Fibroblast of peridontal ligament (primary cell): ENCODE data around the gene PDE4B.

Experiments used
- DNase-seq: peaks from one replicate; pipeline ENCODE4 v3.0.0-alpha.2; 2010; ENCODE audit errors: extremely low read depth

PDE4B gene

DNA sequence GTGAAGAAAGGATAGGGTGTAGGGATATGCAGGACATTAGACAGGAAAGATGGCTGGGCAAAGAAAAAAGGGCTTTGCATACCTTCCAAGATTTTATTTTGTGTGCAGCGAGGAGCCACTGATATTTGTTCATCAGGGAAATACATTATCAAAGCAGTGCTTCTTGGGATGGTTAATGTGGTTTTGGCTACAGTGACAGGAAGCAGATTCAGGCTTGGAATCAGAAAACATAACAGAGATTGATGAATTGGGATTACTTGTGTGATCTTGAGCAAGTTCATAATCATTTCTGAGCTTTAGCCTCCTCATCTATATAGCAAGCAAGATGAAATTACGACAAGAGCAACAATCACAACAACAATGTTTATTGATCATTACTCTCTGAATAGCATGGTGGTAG lies 492.1 kb downstream of the PDE4B start:
- no peak for DNase-seq

DNA sequence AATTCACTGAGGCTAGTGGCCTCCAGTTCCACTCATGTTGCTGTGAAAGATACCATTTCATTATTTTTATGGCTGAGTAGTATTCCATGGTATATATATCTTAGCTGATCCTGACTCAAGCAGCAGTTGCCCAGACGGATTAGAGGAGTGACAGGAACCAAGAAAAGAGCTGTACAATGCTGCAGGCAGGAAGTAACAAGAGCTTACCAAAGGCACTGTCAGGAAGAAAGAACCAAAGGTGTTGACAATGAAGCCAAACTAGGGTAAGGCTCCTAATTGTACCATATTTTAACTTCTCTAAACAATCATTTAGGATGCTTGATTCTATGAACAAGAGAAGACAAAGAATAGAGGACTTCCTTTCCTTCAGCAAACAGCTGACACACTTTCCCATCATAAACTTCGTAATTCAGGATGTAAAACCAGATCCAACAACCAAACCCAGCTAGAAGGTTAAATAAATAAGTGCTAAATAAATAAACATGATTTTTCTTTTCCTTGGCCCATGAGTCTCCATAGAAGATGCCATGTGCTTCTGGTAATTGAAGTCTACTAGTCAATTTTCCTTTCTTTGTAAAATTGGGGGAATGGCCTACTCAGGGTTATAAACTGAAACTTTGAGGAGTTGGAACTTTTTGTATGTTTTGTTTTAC lies 493.0 kb downstream of the PDE4B start:
- no peak for DNase-seq

DNA sequence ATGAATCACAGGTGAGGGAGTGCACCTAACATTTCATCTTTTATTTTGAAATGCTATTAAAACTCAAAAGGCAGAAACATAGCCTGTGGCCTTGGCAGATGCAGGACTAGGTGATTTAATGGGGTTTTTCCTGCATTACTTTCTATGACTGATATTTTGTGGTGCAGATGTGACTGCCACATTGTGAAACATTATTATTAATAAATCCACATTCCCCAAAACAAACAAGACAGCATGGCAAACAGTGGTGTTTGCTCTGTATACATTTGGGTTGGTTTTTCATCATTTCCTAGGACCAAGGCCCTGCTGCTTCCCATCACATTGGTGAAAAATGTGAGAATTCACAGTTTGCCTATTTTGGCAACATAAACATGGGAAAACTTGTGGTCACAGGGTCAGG lies 493.6 kb downstream of the PDE4B start:
- DNase-seq: no peak

DNA sequence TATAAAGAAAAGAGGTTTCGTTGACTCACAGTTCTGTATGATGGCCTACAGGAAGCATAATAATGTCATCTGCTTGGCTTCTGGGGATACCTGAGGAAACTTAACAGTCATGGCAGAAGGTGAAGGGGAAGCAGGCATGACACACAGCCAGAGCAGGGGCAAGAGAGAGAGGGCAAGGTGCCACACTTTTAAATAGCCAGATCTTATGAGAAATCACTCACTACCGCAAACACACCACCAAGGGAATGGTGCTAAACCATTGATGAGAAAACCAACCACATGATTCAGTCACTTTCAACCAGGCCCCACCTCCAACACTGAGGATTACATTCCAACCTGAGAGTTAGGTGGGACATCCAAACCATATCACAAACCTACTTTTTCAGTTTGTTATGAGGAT lies 495.4 kb downstream of the PDE4B start:
- DNase-seq: no peak

DNA sequence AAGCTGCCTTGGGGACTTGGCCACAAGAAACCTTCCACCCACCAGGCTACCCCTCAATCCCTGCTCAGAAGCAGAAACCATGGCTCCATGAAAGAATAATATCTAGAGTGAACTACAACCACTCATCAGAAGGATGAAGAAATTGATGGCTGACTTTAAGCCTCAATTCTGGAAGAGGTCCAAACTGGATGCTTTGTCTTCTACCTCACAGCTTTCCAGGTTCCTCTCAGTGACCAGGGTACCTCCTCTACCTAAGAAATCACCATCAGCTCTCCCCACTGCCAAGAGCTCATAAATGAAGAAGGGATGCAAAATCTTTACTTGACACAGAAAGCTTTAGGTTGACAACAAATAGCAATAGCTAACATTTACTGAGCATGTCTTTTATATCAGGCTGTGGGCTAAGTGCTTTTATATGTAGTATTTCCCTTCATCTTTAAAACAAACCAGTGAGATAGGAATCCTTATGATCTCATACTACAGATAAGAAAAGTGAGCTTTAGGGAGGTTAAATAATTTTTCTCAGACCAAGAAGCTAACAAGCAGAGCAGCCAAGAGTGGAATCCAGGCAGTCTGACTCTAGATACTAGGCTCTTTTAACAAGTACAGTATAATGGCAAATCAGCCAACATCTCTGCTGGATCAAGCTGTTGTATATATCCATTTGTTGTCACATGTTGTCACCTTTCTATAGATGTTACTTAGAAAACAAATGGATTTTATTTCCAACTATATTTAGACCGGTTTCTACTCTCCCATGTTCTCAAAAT lies 498.3 kb downstream of the PDE4B start:
- no peak for DNase-seq

DNA sequence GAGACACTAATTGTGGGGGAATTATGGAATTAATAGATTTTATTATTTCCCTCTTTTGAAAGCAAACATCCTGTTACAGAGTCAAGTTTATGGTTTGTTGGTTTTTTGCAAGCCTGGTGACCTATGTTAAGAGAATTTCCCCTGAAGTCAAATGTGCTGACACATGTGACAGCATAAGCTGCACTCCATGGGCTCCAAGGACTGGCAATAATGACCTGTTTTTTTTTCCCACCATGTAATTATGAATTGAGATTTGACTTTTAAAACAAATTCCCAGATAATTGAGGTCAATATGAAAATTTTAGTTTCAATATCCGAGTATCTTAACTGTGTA lies 498.8 kb downstream of the PDE4B start:
- no peak for DNase-seq

DNA sequence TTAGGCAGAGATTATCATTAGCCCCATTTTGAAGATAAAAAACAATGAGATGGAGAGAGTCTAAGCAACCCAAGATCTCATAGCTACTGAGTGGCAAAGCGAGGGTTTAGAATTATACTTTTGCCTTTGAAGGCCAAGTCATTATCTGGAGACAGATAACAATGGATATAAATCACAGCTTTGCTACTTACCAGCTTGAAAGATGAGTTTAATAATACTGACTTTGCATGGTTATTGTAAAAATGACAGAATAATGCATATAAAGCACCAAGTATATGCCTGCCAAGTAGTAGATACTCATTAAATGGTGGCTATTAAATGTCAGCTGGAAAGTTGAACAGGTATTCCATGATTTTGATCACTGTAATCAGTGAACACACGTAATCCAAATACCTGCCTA lies 499.6 kb downstream of the PDE4B start:
- DNase-seq: no peak

DNA sequence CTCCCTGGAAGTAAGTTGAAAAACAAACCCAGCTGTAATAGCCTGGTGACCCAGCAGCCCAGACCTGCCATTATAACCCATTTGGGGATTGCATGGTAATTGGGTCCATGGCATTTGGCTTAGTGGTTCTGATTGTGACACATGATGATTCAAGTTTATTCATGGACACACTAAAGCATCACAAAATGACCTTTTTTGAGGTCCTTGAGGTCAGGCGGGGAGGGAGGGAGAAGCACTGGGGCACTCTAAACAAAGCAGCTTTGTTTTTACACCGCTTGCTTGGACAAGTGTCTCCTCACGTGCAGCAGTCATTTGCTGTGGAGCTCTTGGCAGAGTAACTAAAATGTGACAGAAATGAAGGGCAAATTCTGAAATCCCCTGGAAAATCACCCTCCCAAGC lies 500.2 kb downstream of the PDE4B start:
- DNase-seq: no peak

DNA sequence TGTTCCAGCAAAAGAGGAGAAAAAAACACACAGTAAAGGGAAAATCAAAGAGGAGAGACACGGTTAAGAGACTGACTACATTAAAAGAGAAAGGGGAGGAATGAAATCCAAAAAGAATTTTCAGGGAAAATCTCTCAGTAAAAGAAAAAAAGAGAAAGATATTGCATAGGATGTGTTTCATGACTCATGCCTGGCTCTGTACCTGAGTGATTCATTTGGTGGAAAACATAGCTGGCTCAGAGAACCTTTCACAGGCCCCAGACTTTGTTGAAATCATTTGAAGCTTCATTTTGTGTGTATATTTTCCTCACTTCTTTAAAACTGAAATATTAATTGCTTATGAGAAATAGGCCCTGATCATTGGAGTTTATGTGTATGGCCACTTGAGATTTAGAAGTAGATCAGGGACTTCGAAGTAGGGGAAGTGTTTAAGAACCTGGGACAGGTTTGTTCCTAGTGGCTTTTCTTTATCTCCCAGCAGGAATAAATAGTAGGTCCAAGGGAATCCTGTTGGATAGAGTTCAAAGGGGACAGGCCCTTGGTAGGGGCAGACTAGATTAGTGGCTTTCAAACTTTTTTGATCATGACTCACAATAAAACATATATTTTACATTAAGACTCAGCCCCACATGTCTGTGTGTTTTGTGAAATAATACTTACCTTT lies 502.1 kb downstream of the PDE4B start:
- peak; percentile 65 for DNase-seq

DNA sequence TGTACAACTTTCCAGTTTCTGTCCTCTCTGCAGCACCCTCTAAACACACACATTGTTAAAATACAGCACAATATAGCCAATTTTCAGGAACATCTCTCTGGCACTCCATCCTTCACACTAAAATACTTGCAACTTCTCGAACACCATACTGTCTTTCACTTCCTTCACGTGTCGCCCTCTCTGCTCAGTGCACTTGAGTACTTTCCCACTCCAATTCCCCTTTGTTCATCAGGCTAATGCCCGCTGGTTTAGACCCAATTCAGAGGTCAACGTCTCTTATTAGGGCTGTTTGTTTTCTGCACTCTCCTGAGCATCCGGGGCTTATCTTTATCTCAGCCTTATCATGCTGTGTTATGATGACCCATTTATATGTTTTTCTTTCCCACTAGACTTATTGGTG lies 503.1 kb downstream of the PDE4B start:
- no peak for DNase-seq

DNA sequence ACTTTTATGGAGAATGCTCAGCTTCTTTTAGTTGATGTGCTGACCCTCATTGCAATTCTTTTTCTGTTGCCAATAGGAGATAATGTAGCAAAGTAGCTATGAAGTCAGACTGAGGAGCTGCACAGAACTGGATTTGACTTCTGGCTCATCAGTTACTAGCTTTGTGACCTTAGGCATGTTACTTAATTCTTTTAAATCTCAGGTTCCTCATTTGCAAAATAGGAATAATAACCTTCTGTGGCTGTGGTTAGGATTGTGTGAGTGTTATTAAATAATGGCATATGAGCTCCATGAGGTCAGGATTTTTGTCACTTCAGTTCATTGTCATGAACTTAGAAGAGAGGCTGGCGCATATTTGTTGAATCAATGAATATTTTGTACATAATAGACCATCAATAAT lies 503.7 kb downstream of the PDE4B start:
- no peak for DNase-seq

DNA sequence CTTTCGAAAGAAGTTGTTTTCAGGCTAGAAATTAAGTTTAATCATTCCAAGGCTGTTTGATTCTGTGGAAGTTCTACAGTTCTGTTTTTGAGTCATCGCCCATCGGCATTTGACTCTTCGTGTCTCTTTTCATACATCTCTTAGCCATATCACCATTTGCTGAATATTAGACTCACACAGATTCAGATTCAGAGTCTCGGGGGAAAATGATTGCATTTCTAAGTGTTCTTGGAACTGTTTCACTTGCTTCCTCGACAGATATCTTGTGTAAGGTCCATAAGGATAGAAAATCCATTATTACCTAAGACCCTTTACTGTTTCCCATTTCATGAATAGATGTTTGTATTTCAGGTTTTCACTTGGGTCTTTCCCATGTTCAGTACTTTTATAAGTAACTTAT lies 504.3 kb downstream of the PDE4B start:
- DNase-seq: peak; percentile 44

DNA sequence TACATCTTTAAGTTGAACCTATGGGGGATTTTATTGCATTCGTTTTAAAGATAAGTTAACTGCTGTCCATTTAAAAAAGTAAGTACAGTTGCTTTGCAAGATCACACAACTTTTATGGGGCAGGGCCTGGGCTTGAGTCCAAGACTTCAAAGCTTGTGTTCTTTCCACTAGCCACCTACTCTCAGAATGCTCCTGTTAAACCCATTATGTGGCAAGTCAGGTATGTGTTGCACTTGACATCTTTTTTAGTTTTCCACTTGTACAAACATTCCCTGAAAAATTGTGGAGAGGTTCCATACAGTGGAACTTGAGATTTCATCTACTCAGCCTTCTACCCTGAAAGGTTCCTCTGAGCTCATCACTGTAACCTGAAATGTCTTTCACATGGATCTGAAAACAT lies 505.8 kb downstream of the PDE4B start:
- DNase-seq: no peak

DNA sequence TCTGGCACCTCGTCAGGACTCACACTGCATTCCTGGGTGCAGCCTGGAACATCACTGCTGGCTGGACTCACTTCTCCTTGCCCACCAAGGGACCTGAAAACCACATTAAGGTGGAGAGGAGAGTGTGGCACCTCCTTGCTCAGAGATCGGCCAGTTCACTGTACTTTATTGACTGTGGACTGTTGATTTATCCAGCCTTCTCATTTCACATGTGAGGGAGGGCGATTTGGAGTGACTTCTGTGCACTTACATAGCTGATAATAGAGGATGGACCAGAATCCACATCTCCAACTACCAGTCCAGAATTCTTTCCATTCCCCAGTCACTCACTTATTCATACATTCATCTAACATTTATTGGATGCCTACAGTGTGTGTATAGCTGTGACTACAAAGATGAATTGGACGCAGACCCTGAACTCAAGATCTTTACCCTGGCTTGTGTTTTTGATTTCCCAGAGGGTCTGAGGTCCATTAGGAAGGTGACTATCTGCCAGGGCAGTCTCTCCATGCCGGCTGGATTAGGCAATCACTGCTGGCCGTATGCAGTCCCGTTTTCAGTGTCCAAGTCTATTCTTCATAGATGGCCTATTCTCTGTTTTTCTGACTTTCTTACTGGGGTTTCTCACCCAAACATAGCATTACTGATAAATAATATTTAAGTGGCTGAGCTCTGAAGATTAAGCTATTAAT lies 507.7 kb downstream of the PDE4B start:
- DNase-seq: no peak

DNA sequence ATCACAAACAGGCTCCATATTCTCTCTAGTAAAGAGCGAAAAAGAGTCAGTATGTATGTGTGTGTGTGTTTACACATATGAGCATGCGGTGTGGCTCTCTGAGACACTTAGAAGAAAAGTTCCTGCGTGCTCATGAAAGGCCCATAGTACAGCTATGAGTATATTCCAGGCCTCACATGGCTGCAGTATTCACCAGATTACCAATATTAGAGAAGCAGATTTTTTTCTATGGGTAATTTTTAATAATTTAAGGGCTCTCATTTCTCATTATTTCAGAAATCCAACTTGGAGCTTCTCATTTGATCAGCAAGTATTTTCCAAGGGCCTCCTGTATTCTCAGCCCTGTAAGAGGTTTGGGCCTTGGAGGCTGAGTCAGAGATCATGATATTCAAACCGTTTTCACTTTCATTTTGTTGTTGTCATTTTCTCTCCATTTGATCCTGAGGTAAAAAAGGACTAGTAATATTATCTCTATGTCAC lies 508.3 kb downstream of the PDE4B start:
- DNase-seq: peak; percentile 76

DNA sequence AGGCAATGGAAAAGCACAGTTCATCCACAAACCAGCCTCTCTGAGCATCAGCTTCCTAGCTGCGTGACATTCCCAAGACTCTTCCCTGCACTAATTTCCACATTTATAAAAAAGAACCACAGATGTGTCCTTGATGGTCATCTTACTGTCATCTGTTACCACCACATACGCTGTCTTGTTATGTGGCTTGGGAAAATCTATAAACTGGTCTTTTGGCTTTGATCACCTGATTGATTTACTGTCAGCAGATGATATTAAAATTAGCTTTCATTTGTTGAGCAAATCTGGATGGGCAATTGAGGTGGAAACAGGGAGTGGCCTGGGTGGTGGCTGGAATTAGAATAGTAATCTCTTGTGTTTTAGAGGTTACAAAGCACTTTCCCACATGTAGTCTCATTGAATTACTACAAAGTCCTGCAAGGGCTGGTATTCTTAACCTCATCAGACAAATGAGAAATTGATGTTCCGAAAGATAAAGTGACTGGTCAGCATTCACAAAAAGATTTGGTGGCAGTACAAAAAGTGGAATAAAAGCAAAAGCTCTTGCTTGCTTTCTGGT lies 509.6 kb downstream of the PDE4B start:
- no peak for DNase-seq

DNA sequence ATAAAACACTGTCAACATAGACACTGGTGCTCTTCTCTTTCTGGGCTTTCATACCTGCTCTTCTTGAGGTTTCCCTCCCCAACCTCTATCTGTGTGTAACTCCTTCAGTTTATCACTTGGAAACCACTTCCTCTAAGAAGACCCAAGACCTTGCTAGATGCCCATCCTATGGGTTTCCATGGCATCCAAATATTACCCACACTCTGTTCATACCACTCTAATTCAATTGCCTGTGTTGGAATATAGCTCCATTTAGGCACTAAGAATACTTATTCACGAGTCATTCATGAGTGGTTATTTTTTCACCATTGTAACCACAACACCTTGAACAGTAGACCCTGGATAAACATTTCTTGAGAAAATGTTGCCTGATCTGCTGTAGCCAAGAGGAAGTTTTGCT lies 510.1 kb downstream of the PDE4B start:
- DNase-seq: no peak

DNA sequence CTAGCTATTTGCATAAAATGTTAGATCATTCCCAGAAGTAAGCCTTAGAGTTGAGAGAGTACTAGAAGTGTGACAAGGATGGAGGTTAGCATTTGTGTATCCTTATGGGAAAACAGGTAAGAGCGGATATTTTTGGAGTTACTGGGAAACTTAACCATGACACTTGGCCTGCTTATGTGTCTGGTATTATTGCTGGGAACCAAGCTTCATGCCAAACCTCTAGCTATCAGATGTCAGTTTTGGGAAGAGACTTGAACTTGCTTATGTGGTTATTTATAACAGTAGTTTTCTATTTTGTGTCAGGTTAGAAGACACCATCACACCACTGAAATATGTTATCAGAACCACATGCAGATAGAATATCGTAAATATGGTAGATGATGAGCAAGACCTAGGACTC lies 511.0 kb downstream of the PDE4B start:
- DNase-seq: no peak

DNA sequence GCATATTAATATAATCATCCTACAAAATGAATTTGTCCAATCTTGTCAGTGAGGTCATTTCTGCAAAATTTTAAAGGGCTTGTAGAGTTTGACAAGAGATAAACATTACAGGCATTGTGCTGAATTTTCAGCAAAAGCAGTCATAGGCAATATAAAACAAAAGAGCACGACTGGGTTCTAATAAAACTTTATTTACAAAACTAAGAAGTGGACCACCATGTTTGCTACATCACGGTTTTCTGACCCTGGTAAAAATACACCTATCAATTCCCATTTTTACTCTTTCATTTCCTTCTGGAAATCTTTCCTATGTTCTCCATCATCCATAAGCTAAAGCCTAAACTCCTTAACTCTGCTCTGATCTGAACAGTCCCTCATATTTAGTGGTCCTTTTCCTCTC lies 511.4 kb downstream of the PDE4B start:
- DNase-seq: no peak

DNA sequence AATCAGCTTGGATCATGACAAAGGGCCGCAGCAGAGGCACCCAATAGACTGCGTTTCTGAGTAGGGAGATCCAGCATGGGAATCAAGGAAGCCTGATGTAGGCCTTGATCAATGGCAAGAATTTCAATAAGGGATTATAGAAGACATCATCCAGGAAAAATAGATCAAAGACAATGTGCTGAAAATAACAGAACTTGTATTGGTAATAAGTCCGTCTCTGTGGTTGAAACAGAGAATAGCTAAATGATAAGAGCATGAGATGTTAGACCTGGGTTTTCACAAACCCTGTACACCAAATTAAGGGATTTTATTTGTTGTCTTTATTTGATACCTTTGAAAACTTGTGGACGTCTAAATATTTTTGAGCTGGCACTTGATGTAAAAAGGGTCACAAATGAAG lies 513.2 kb downstream of the PDE4B start:
- no peak for DNase-seq

DNA sequence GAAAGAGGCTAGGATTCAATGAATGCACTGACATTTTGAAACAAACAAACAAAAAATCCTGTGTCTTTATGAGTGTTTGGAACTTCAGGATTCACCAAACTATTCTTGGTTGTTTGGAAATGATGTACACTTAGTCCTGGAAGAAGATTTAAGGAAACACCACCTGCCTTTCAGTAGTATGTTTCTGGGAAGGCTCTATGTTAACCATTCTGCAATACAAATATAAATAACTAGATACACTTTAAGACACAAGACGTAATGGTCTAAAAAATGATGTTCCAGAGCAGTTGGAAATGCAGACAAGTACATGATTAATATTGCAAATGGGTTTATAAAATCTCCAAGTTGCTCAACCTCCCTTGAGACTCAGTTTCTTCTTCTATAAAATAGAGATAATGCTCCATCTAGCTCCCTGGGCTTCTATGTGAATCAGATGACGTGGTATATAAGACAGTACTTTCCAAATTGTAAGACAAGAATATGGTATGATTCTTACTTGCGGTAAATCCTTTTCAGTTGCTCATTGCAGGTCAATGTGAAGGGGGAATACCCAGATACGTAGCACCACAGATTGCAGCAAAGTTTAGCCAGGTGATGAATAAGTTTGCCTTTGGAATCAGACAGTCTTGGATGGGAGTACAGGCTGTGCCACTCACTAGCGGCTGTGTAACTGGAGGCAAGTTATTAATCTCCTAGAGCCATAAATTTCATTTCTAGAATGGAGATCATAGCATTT lies 516.5 kb downstream of the PDE4B start:
- DNase-seq: no peak

DNA sequence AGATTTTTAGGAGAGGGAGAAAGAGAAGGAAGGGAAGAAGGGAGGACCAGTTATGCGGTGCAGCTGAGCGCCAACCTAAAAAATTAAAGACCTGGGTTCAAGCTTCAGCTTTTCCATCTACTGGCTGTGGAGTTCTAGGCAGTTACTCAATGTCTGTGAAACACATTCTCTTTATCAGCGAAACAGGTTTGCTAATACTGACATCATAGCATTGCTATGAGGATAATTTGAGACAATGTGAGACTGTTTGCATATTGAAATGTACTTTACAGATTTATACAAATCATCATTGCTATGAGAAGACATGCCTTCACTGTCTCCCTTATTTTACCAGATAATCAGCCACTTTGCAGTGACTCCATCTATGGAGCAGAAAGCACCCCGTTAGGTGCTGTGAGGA lies 518.4 kb downstream of the PDE4B start:
- no peak for DNase-seq
